HG02571 (cell line): ENCODE results near the gene INCENP.
"Not testable (repeated sequence)": the region's sequence is repeated elsewhere in the genome, so short reads cannot be mapped to it uniquely, and the experiment has no call there.

Source experiments
- ATAC-seq: cut with Tn5 transposase; IDR thresholded peaks from one replicate; pipeline ENCODE4 v1.9.1; 2021; ENCODE audit warnings: mild to moderate bottlenecking, moderate library complexity; ENCODE audit not compliant: unreplicated experiment

The INCENP gene

DNA sequence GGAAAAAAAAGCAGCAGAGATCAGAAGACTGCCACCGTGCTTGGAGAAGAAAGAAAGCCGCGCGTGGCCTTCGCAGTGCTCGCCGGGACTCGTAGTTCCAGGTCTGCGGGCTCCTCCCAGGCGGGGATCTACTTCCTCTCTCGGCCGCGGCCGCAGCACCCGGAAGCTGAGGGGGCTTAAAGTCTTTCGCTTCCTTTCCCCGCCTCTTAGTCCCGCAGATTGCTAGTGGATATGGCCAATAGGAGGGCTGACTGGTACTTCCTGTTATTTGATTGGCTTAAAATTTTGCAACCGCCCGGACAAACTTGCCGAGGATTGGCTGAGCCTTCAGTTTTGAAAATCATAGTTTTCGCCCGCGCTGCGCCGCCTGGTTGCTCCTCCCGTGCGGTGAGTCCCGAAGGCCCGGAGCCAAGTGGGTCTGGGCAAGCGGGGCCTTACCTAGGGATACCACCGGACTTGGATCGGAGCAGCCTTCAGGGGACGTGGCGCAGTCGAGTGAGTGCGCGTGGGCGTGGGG, at the start of gene INCENP:
Gene INCENP, plus strand, starts transcription at position 343 of the 517 bp plus-strand sequence. CDS start 4,151 bp downstream, outside the sequence.
- ATAC-seq: peak; percentile 92

DNA sequence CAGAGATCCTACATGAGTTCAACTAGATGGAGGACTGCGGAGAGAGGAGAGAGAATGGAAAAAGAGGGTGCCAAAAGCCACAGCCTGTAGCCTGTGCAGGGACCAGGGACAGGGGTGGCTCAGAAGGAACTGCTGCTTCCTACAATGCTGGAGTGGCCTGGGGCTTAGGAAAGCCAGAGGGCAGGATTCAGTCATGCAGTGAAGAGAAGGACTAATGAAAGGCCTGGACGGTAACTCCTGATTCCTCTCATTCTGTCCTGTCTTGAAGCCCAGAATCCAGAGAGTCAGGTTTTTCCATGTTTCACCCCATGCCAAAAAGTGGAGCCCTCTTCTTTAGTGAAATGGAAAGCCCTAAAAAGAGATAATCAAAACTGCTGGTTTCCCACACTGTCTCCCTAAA, 48.4 kb upstream of the INCENP start:
- ATAC-seq: no peak

DNA sequence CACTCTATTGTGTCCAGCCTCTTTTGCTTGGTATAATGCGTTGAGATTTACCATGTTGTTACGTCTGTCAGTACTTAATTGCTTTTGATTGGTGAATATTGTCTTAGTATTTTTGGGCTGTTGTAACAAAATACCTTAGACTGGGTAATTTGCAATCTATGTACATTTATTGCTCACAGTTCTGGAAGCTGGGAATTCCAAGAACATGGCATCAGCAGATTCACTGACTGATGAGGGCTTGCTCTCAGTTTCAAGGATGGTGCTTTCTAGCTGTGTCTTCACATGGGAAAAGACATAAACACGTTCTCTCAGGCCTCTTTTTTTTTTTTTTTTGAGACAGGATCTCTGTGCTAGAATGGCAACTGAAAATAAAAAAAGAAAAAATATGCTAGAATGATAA, 46.7 kb upstream of the INCENP start:
- ATAC-seq: no peak

DNA sequence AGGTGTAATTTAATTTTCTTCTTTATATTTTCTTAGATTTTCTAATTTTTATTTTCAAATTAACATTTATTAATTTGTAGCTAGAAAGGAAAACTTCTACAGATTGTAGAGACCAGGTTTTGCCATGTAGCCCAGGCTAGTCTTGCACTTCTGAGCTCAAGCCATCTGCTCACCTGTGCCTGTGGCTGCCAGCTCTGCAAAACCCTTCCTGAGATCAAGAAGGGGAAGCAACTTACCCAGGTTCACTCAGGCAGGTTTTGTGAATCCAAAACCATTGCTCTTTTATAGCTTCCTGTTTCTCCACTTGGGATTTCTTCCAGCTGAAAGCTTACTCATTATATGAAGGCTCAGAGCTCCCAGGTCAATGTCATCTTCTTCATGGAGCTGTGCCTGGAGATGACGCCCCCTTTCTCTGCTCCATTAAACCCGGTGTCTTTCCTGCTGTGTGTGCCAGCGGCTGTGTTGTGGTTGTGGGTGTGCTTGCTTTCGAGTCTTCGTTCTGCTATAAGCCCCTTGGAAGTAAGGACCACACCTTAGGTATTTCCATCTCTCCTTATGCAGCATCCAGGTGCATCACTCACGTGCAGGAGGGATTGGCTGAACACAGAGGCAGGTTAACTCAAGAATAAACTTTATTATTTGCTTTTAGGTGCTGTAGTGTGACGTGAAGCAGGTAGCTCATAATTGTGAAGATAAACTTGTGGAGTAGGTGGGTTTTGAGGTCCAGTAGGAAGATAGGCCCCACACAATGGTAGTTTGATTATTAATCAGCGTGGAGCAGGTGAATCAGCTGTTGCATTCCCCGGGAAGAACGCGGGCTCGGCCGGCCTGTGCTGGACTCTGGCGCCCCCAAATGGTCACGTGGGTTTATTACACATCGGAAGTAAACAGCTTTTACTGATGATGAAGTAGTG, 42.2 kb upstream of the INCENP start:
- ATAC-seq: no peak

DNA sequence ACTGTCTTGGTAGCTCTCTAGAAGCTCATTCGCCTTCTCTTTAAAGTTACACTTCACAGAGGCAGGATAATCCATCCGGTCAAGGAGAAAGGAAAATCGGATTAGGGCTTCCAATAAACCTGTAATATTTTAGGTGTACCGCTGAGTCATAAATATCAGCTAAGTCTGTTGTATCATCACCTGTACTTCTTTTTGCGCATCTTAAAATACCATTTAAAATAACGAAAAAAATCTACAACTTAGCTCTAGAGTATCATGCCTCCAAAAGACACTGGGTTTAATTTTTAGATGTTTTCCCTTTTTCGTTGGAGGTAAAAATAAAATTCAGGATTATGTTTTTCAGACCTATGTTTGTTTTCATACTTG, 41.5 kb upstream of the INCENP start:
- ATAC-seq: no peak

DNA sequence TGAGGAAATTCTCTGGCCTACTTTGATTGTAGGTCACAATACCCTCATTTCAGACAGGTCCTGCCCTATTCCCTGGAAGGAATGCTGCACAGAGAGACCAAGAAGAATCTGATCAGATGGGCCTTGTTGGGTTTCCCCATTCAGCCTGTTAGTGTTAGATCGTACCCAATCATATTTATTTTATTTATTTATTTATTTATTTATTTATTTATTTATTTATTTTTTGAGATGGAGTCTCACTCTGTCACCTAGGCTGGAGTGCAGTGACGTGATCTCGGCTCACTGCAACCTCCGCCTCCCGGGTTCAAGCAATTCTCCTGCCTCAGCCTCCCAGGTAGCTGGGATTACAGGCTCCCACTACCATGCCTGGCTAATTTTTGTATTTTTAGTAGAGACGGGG, 39.0 kb upstream of the INCENP start:
- ATAC-seq: not testable (repeated sequence)

DNA sequence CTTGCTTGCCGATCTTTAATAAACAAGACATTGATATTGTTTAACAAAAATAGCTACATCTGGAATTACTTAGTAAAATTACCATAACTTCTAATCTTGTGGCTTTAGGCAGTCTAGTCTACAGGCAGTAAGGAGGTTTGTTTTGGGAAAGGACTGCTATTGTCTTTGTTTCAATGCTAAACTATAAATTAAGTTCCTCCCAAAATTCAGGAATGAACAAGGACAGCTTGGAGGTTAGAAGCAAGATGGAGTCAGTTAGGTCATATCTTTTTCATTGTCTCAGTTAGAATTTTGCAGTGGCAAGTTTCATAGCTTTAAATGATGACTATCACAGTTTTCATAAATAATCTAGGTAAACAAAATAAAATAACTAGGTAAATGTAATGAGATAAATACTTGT, 36.1 kb upstream of the INCENP start:
- no peak for ATAC-seq

DNA sequence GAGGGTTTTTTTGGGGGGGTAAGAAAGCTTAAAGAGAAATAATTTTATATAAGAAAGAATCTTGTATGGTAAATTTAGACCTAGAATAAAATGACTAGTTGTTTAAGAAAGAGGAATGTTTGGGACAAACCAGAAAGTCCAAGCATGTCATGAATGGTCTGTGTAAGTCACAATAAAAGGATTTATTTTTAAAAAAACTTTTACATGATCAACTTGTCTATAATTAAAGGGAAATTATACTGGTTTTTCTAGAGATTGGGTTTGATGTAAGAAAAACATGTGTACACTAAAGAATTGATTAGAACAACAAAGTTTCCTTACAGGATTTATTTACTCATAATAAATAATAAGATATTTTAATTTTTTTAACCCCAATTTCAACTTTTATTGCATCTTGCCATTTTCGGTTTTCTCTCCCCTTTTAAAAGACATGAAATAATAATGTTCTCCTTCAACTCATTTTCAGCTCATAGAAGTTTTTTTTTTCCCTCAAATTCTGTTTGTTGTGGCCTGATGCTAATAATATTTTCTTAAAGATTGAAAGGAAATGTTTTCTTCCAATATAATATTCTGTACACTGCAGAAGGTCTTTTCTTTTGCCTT, 35.4 kb upstream of the INCENP start:
- no peak for ATAC-seq

DNA sequence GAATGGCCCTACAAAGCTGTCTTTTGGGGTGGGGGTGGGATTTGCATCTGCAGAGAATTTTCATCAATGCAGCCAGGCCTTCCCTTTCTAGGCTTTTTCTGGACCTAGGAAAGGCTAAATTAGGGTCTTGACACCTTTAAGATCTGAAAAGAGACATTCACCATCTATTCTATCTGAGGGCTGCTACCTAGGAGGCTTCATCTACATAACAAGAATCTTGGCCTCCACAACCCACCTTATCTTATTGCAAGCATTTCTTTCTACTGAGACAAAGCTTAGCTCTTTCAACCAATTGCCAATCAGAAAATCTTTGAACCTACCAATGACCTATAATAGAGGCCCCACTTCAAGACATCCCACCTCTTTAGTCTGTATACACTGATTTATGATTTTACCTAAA, 20.7 kb upstream of the INCENP start:
- no peak for ATAC-seq

DNA sequence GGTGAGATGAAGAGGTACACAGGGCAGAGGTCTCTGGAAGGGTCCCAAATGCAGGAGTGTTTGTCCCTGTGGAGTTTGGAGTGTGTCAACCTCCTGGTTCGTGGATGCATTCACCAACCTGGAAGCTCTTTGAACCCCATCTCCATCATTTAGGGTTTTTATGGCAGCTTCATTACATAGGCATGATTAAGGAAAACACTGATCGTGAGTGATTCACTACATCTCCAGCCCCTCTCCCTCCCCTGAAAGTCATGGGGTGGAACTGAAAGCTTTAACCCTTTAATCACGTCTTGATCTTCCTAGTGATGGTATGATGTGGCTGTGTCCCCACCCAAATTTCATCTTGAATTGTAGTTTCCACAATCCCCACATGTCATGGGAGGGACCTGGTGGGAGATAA, 19.8 kb upstream of the INCENP start:
- no peak for ATAC-seq

DNA sequence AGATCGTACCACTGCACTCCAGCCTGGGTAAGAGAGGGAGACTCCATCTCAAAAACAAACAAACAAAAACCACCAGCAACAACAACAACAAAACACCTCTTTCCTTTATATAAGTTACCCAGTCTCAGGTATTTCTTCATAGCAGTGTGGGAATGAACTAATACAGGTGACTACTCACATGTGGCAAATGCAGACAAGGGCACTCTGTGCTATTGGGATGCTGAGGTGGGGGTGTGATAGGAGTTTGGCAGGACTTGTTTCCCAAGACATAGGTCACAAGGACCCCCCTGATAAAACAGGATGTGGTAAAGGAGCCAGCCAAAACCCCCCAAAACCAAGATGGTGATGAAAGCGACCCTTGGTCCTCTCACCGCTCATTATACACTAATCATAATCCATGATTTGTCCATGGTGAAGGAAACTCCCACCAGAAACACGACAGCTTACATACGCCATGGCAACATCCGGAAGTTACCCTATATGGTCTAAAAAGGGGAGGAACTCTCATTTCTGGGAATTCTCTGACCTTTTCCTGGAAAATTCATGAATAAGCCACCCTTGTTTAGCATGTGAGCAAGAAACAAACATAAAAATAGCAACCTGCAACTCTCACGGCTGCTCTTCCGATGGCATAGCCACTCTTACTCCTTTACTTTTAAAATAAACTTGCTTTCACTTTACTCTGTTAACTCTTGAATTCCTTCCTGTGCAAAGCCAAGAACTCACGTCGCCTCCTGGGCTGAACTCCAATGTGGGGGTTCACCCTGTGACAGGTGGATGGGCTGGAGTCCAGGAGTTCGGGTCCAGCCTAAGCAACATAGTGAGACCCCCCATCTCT, 18.8 kb upstream of the INCENP start:
- ATAC-seq: no peak

DNA sequence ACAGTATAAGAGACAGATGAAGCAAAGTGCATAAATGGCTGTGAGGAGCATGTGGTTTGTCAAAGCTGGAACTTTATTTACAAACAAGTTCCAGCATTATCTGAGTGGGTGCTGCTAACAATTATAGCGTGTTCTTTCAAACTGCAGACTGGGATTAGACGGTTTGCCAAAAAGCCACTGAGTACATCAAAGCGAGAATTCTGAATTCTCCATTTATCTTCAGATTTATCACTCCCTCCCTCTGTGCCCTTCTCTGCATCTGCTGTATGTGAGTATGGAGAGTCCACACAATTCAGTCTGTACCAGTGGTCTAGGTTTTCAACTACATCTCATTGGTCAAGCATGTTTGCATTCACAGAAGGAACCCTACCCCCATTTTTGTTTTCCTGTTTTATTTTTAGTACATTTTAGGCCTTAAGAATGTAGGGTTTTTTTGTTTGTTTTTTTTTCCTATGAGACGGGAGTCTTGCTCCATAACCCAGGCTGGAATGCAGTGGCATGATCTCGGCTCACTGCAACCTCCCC, 18.1 kb upstream of the INCENP start:
- ATAC-seq: no peak

DNA sequence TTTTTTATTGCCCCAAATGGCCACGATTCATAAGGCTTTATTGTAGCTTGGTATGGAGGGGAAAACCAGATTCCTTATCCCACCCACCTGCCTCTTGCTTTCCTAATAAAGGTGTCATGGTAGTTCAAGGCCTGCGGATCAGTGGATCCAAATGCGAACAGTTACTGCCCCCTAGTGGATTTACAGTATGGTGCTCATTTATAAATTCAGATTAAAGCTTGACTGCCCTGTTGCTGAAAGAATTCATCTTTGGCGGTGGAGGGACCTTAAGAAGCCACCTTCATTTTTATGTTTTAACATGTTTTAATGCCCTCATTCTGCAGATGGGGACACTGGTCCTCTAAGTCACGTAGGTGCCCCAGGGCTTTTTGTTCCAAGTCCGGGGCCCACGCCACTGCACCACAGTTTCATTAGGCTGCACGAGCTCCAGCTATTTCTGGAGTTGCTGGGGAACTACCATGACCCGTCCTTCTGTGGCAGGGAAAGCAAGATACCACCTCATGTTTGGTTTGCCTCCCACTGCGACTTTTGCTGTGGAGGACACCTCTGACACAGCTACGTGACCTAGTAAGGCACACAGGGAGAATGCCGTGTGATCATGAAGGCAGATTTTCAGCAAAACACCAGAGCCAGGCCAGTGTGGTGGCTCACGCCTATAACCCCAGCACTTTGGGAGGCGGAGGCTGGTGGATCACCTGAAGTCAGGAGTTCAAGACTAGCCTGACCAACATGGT, 15.6 kb upstream of the INCENP start:
- ATAC-seq: no peak

DNA sequence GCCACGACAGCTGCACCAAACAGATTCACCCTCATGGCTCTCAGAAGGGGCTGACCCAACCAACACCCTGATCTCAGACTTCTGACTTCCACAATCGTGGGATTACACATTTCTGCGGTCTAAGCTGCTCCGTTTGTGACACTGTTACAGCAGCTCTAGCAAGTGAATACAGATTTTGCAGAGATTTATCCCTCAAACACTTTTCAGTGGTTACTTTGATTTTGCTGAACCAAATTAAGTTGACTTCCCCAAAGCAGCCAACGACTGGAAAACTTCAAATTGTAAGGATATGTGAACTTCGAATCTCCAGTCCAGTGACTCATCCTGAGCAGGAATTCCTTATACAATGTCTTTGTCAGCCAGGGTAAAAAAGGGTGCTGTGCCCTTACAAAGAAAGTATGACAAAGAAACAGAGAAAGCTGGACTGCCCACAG, 14.8 kb upstream of the INCENP start:
- ATAC-seq: no peak

DNA sequence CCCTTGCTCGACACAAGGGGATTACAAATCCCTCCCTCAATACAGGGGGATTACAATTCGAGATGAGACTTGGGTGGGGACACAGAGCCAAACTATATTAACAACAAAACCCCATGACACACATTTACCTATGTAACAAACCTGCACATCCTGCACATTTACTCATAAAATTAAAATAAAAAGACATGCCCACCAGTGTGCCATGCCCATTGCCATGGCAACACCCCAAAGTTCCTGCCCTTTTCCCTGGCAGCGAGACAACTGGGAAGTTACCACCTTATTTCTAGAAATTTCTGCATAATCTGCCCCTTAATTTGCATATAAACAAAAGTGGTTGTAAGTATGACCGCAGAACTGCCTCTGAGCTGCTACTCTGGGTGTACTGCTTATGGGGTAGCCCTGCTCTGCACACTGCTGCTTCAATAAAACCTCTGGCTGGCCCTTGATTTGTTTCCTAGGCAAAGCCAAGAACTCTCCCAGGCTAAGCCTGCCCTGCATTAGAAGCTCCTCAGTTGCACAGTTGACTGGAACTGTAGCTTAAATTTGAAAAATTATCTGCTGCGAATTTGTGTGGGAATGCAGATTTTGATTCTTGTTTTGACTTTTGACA, 8.6 kb upstream of the INCENP start:
- ATAC-seq: no peak

DNA sequence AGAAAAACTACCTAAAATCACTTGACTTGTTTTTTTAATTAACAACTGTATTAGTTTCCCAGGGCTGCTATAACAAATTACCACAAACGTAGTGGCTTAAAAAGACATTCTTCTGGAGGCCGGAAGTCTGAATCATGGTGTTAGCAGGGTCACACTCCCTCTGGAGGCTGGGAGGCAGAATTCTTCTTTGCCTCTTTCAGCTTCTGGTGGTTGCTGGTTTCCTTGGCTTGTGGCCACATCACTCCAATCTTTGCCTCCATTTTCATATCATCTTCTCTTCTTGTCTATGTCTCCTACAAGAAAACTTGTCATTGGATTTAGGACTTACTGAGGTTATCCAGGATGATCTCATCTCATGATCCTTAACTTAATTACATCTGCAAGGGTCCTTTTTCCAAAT, 7.4 kb upstream of the INCENP start:
- ATAC-seq: no peak

DNA sequence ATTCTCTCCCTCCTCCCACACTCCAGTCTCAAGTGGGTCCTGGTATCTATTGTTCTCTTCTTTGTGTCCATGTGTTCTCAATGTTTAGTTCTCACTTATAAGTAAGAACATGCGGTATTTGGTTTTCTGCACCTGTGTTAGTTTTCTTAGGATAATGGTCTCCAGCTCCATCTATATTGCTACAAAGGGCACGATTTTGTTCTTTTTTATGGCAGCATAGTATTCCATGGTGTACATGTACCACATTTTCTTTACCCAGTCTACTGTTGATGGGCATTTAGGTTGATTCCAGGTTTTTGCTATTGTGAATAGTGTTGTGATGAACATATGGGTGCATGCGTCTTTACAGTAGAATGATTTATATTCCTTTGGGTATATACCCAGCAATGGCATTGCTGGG, 4.2 kb upstream of the INCENP start:
- ATAC-seq: no peak

DNA sequence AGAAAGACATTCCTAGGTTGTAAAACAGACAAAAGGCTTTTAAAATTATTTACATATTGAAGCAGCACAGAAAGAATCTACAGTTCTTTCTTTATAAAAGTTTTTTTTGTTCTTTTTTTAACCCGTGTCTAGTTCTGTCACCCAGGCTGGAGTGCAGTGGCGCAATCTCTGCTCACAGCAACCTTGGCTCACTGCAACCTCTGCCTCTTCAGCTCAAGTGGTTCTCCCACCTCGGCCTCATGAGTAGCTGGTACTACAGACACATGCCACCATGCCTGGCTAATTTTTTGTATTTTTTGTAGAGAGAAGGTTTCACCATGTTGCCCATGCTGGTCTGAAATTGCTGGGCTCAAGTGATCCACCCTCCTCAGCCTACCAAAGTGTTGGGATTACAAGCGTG, 3.8 kb upstream of the INCENP start:
- ATAC-seq: no peak

DNA sequence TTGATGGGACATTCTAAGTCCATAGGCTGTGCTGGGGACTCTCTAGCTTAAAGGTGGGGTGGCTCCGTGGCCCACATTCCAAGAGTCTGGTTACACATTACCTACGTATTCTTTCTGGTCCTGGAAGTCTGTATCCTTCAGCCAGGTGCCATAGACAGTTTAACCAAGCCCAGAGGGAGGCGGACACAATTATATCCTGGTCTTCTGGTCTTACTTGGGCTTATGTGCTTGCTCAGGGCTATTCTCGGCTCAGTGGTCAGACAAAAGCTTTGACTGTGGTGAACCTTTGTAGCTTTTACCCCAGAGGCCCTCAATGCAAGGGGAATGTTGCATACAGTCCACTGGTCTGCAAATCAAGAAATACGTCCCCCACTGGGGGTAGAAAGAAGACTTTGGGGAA, 3.4 kb upstream of the INCENP start:
- ATAC-seq: no peak

DNA sequence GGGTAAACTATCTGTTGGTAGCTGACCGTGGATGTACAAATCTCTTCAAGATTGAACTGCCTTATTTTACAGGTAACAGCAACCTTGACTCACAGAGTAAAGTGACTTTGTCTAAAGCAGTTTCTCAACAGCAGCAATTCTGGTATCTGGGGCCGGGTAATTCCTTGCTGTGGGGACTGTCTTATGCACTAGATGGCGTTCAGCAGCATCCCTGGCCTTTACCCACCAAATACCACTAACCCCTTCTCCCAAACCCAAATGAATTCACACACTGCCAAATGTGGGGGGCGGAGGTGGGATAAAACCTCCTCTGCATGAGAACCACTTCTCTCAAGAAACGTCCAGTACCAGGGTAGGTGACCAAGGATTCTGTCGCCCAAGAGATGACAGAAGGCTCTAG, 1.7 kb upstream of the INCENP start:
- ATAC-seq: no peak
